GM19372 (cell line): Measurements from ENCODE around the gene LAMA5.

Experiments
- ATAC-seq: cut with Tn5 transposase; IDR thresholded peaks from one replicate; pipeline ENCODE4 v1.9.1; 2021; ENCODE audit warnings: mild to moderate bottlenecking, low read depth, moderate library complexity; ENCODE audit not compliant: unreplicated experiment

The LAMA5 gene

GRCh38 chr20:62360854-62361798 is 6.0 kb downstream of the LAMA5 start:
- ATAC-seq: no peak

- ATAC-seq: no peak
Measured at GRCh38 chr20:62359491-62360121, 7.5 kb downstream of the LAMA5 start.

GRCh38 chr20:62359043-62359490 is 8.0 kb downstream of the LAMA5 start:
- ATAC-seq: no peak

- ATAC-seq: no peak
Measured at GRCh38 chr20:62358171-62359042, 8.7 kb downstream of the LAMA5 start.

- ATAC-seq: no peak
Measured at GRCh38 chr20:62357681-62358080, 9.4 kb downstream of the LAMA5 start.

- no peak for ATAC-seq
Measured at GRCh38 chr20:62357187-62357667, 9.9 kb downstream of the LAMA5 start.

- no peak for ATAC-seq
Measured at GRCh38 chr20:62356589-62357186, 10.4 kb downstream of the LAMA5 start.

- no peak for ATAC-seq
Measured at GRCh38 chr20:62355878-62356588, 11.1 kb downstream of the LAMA5 start.

- no peak for ATAC-seq
Measured at GRCh38 chr20:62355516-62355877, 11.6 kb downstream of the LAMA5 start.

GRCh38 chr20:62354811-62355341 is 12.2 kb downstream of the LAMA5 start:
- no peak for ATAC-seq

GRCh38 chr20:62354031-62354808 is 12.9 kb downstream of the LAMA5 start:
- no peak for ATAC-seq

- ATAC-seq: no peak
Measured at GRCh38 chr20:62353289-62354030, 13.7 kb downstream of the LAMA5 start.

- no peak for ATAC-seq
Measured at GRCh38 chr20:62352402-62353288, 14.5 kb downstream of the LAMA5 start.

GRCh38 chr20:62351469-62352401 is 15.4 kb downstream of the LAMA5 start:
- ATAC-seq: no peak

GRCh38 chr20:62350629-62351422 is 16.3 kb downstream of the LAMA5 start:
- ATAC-seq: no peak
